Kidney (tissue), 14 donors: Measurements from ENCODE around the gene PIWIL4. TPM values are rescaled to one million over a fixed set of nuclear protein-coding genes. Genes with fewer than 3 reads are reported as not detected.
A peak's percentile ranks its signal among the peaks of the same experiment; 100 is the strongest.

Experiments
- DNase-seq, 5 donors: peaks; one replicate each; pipeline ENCODE4 v3.0.0-alpha.2; 2013 to 2020
- FAIRE-seq: peaks from 2 replicates; lab custom pipeline; 2012; peaks lifted over from hg19 to GRCh38; lab: Jason Lieb, UNC
- H3K27ac ChIP-seq, 2 donors: one replicate each; pipeline ENCODE4 v1.7.0; 2013; ENCODE audit warnings: low read depth in 2 of 2, low read length in 2 of 2, inconsistent platforms in 1 of 2
- H3K27me3 ChIP-seq: one replicate; pipeline ENCODE4 v1.7.1; 2013; ENCODE audit warnings: low read length, inconsistent platforms; ENCODE audit not compliant: control insufficient read depth, insufficient read depth
- H3K36me3 ChIP-seq, 3 donors: one replicate each; pipeline versions ENCODE4 v1.7.0 to v1.7.1; 2013; ENCODE audit warnings: low read length in 3 of 3, control low read depth in 1 of 3, inconsistent platforms in 1 of 3; ENCODE audit not compliant: insufficient read depth in 3 of 3, control insufficient read depth in 2 of 3
- H3K4me1 ChIP-seq, 3 donors: one replicate each; pipeline versions ENCODE4 v1.7.0 to v1.7.1; 2013; ENCODE audit warnings: low read length in 3 of 3, inconsistent platforms in 1 of 3, low read depth in 1 of 3; ENCODE audit not compliant: control insufficient read depth in 2 of 3, insufficient read depth in 2 of 3
- H3K4me3 ChIP-seq, 3 donors: one replicate each; pipeline versions ENCODE4 v1.7.0 to v1.8.1; 2013; ENCODE audit warnings: low read length in 3 of 3, control low read depth in 1 of 3, inconsistent platforms in 1 of 3
- H3K9ac ChIP-seq, 3 donors: one replicate each; pipeline versions ENCODE4 v1.7.0 to v1.7.1; 2013; ENCODE audit warnings: low read length in 3 of 3, control low read depth in 1 of 3, inconsistent platforms in 1 of 3
- H3K9me3 ChIP-seq, 3 donors: one replicate each; pipeline versions ENCODE4 v1.7.0 to v1.7.1; 2013; ENCODE audit warnings: low read length in 3 of 3, control low read depth in 1 of 3, inconsistent platforms in 1 of 3; ENCODE audit not compliant: control insufficient read depth in 2 of 3, insufficient read depth in 1 of 3
- CTCF ChIP-seq: IDR thresholded peaks from 3 replicates; pipeline ENCODE4 v1.5.1; 2012; ENCODE audit warnings: mild to moderate bottlenecking, moderate library complexity, borderline replicate concordance; ENCODE audit not compliant: insufficient read depth; ENCODE audit errors: extremely low read depth
- intact Hi-C: fragments of 100-400 bp; cut with DNase I; formaldehyde crosslinking; loops from one replicate; pipeline ENCODE4 v1.11.1; 2022
- polyA plus RNA-seq: library from polyadenylated mRNA; stranded (reverse); fragments of 350-450 nt; fragmentation: Illumina TruSeq; extraction: RNeasy Lipid Tissue Mini Kit (QIAGEN cat#74804); gene quantifications from one replicate; pipeline ENCODE4 v1.2.3, GENCODE V29; 2014; ENCODE audit warnings: low read depth, low replicate concordance; ENCODE audit not compliant: insufficient read depth
- total RNA-seq: library from RNA; stranded (reverse); fragmentation: NEBNext Ultra II Directional; extraction: Animal tissue kit (Norgen Biotek cat#: 25700); gene quantifications from one replicate; pipeline ENCODE4 v1.2.1, GENCODE V29; 2021
- donor health status: control.
- donor health status: control.
- donor health status: control.
- donor health status: control.
- donor health status: control.
- donor health status: DM: yes; HTN: yes; CAD: no.
- donor health status: Normal renal cell carcinoma (clear cell type).

Gene PIWIL4
- total and polyA plus RNA-seq, 2 donors from 2014 or later = 2.6 to 6.0 TPM

- Histone ChIP-seq H3K9me3 (no peaks in the 10 kb centered on the region), H3K4me1 (peaks cover 0 to 11% (median 0%) of the 10 kb centered on the region in 3 donors), H3K9ac (peak overlapping the region in 1 of 3 donors; percentile 8), H3K27me3 (no peaks in the 10 kb centered on the region), H3K36me3 (no peaks in the 10 kb centered on the region), H3K4me3 (no peak overlapping the region), H3K27ac (peak overlapping the region; percentile 36 to 77)
- FAIRE-seq = no peak
- no peak for TF ChIP-seq CTCF
- intact Hi-C loops = no loop called here
- DNase-seq = no peak
These were observed 36.4 kb downstream of the PIWIL4 start for GRCh38 chr11:94603587-94603986.

GRCh38 chr11:94604482-94604881, 37.3 kb downstream of the PIWIL4 start:
- Histone ChIP-seq H3K4me1 (peaks cover 0 to 11% (median 0%) of the 10 kb centered on the region in 3 donors), H3K27ac (no peak overlapping the region), H3K9me3 (no peaks in the 10 kb centered on the region), H3K4me3 (no peak overlapping the region), H3K9ac (no peak overlapping the region), H3K36me3 (no peaks in the 10 kb centered on the region), H3K27me3 (no peaks in the 10 kb centered on the region)
- no peak for TF ChIP-seq CTCF
- no peak for DNase-seq
- intact Hi-C loops = no loop called here
- FAIRE-seq = no peak

- intact Hi-C loops = no loop called here
- Histone ChIP-seq H3K27me3 (no peaks in the 10 kb centered on the region), H3K4me1 (no peaks in the 10 kb centered on the region), H3K27ac (no peak overlapping the region), H3K9ac (no peak overlapping the region), H3K9me3 (peaks cover 0 to 18% (median 0%) of the 10 kb centered on the region in 3 donors), H3K4me3 (no peak overlapping the region), H3K36me3 (no peaks in the 10 kb centered on the region)
- TF ChIP-seq CTCF = no peak
- DNase-seq (no peak), FAIRE-seq (no peak)
These were observed 46.0 kb downstream of the PIWIL4 start for GRCh38 chr11:94613120-94613519.
